HCEC 1CT (cell line): Measurements from ENCODE around the gene ACMSD.
"Not testable (repeated sequence)": the region's sequence is repeated elsewhere in the genome, so short reads cannot be mapped to it uniquely, and the experiment has no call there.

Experiments used
- DNase-seq: peaks from one replicate; pipeline ENCODE4 v3.0.0-alpha.2; 2017

ACMSD gene

DNA sequence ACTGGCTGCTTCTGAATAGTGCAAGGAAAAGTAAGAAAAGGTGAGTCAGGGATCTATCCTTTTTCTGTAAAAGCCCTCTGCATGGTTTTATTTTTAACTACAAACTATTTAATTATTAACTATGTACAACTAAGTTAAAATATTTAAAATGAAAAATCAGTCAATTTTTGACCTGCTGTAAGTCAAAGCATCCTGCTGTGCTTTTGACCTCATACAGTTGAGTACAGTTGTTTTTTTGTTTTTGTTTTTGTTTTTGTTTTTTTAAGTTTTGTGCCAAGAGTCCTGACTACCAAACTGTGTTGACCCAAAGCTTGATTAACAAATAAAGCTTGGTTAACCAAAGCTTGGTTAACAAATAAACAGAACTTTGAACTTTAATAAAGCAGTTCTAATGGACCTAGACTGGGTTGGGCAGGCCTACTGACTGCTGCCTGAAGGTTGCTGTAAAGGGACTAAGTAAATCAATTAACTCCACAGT, at the start of gene ACMSD:
Gene ACMSD, plus strand, starts transcription at position 474 of the 478 bp plus-strand sequence. CDS start 67 bp downstream, outside the sequence.
- DNase-seq: no peak

- no peak for DNase-seq
Observed at GRCh38 chr2:134790487-134790886, 47.9 kb upstream of the ACMSD start.

- DNase-seq: no peak
Observed at GRCh38 chr2:134791616-134792015, 46.8 kb upstream of the ACMSD start.

DNA sequence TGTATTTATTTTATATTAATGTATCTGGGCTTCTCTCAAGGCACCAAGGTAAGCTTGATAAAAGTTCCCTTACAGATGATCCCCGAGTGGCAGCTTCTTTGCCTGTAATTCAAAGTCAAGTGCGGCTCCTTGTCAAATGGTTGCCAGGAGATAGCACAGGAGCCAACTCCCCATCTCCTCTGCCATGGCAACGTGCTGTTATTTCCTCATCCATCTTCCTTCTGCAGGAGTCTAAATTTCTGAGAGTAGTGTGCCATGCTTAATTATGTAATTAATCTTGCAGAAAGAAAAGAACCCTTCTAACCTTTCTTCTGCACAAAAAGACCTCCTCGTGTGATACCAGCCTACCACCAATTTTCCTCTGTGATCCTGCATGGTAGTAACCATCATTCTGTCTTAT, 46.2 kb upstream of the ACMSD start:
- DNase-seq: no peak

- no peak for DNase-seq
Observed at GRCh38 chr2:134795765-134796164, 42.7 kb upstream of the ACMSD start.

- no peak for DNase-seq
Observed at GRCh38 chr2:134796373-134796772, 42.0 kb upstream of the ACMSD start.

- DNase-seq: no peak
Observed at GRCh38 chr2:134799936-134800335, 38.5 kb upstream of the ACMSD start.

GRCh38 chr2:134800341-134800740, 38.1 kb upstream of the ACMSD start:
- DNase-seq: no peak

GRCh38 chr2:134803609-134804405, 34.6 kb upstream of the ACMSD start:
- not testable (repeated sequence) for DNase-seq

GRCh38 chr2:134815741-134816140, 22.7 kb upstream of the ACMSD start:
- DNase-seq: no peak

GRCh38 chr2:134818321-134818720, 20.1 kb upstream of the ACMSD start:
- peak; percentile 4 for DNase-seq

- peak; percentile 74 for DNase-seq
Observed at GRCh38 chr2:134819334-134819733, 19.1 kb upstream of the ACMSD start.

DNA sequence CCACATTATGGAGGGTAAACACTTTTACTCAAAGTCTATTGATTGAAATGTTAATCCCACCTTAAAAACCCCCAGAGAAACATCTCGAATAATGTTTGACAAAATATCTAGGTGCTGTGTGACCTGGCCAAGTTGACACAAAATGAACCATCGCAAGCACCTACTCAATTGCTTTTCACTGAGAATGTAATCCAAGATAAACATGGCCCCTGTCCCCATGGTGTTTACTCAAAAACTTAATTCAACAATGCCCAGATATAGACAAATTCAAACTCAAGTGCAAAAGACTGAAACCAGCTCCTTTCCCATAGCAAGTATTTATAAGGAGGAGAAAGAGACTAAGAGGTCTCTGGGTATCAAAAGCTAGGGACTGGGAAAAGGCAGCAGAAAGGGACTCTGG, 15.0 kb upstream of the ACMSD start:
- DNase-seq: no peak

- no peak for DNase-seq
Observed at GRCh38 chr2:134823832-134824231, 14.6 kb upstream of the ACMSD start.

DNA sequence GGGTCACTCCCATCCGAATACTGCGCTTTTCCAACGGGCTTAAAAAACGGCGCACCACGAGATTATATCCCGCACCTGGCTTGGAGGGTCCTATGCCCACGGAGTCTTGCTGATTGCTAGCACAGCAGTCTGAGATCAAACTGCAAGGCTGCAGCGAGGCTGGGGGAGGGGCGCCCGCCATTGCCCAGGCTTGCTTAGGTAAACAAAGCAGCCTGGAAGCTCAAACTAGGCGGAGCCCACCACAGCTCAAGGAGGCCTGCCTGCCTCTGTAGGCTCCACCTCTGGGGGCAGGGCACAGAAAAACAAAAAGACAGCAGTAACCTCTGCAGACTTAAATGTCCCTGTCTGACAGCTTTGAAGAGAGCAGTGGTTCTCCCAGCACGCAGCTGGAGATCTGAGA, 12.7 kb upstream of the ACMSD start:
- not testable (repeated sequence) for DNase-seq

- DNase-seq: no peak
Observed at GRCh38 chr2:134835471-134835870, 2.9 kb upstream of the ACMSD start.

- DNase-seq: peak; percentile 91
Observed at GRCh38 chr2:134836986-134837385, 1.4 kb upstream of the ACMSD start.

DNA sequence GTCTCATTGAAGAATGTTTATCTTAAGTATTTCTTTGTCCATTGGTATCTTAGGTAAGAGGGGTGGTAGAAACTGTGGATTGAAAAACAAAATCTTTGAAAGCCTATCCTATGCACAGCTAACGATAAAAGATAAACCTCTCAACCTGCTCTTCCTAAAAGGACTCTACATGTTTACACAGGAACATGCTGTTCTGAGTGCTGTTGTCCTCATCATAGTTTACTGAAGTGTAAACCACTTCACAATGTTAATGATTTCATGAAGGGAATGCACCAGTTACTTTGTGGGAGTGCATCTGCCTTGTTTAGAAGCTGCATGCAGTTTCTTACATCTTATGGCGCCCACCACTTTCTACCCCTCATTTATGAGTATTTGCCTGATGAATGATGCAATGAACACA, 1.2 kb downstream of the ACMSD start:
- no peak for DNase-seq

- DNase-seq: no peak
Observed at GRCh38 chr2:134842930-134843490, 4.6 kb downstream of the ACMSD start.

- no peak for DNase-seq
Observed at GRCh38 chr2:134843968-134844367, 5.6 kb downstream of the ACMSD start.

- no peak for DNase-seq
Observed at GRCh38 chr2:134845028-134845427, 6.6 kb downstream of the ACMSD start.

DNA sequence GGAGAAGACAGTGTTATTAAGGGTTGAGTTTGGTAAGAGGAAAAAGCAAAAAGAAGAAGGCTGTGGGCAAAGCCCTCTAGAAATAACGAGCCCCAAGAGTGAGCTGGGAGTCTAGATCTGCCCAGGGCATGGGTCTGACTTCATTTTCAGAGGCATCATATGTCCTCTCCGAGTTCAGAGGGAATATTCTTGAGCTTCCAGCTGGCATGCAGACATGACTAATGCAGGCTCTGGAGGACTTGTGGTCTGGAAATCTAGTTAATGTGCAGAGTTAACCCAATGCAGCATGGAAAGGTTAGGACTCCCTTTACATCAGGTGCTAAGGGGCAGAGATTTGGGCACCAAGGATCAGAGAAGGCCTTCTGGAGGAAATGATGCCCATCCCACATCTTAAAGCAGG, 7.3 kb downstream of the ACMSD start:
- peak; percentile 78 for DNase-seq

- no peak for DNase-seq
Observed at GRCh38 chr2:134846213-134846612, 7.8 kb downstream of the ACMSD start.

DNA sequence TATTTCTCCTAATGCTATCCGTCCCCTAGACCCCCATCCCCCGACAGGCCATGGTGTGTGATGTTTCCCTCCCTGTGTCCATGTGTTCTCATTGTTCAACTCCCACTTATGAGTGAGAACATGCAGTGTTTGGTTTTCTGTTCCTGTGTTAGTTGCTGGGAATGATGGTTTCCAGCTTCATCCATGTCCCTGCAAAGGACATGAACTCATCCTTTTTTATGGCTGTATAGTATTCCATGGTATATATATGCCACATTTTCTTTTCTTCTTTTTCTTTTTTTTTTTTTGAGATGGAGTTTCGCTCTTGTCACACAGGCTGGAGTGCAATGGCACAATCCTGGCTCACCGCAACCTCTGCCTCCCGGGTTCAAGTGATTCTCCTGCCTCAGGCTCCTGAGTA, 9.2 kb downstream of the ACMSD start:
- not testable (repeated sequence) for DNase-seq

GRCh38 chr2:134852518-134852917, 14.1 kb downstream of the ACMSD start:
- no peak for DNase-seq
